HEK293T (cell line): ENCODE data around the gene LURAP1L.

Experiments
- ARNT ChIP-seq: fragments of 450-650 bp; IDR thresholded peaks from 2 replicates; pipeline ENCODE4 v1.6.1; 2017; ENCODE audit warnings: mild to moderate bottlenecking
- CTBP1 ChIP-seq: fragments of 450-650 bp; IDR thresholded peaks from 2 replicates; pipeline ENCODE4 v1.6.1; 2016; ENCODE audit warnings: borderline replicate concordance
- ELF4 ChIP-seq: fragments of 450-650 bp; IDR thresholded peaks from 2 replicates; pipeline ENCODE4 v1.6.1; 2017; ENCODE audit warnings: antibody characterized with exemption
- FOXA1 ChIP-seq: fragments of 450-650 bp; IDR thresholded peaks from 2 replicates; pipeline ENCODE4 v1.6.1; 2016; ENCODE audit warnings: mild to moderate bottlenecking
- FOXK2 ChIP-seq: fragments of 450-650 bp; IDR thresholded peaks from 2 replicates; pipeline ENCODE4 v1.6.1; 2016; ENCODE audit warnings: mild to moderate bottlenecking
- FOXM1 ChIP-seq: fragments of 450-650 bp; IDR thresholded peaks from 2 replicates; pipeline ENCODE4 v1.6.1; 2017; ENCODE audit warnings: mild to moderate bottlenecking, borderline replicate concordance
- HDGF ChIP-seq: fragments of 450-650 bp; IDR thresholded peaks from 2 replicates; pipeline ENCODE4 v1.6.1; 2017; ENCODE audit warnings: antibody characterized with exemption, borderline replicate concordance
- L3MBTL2 ChIP-seq: fragments of 450-650 bp; conservative IDR thresholded peaks from 2 replicates; pipeline ENCODE4 v1.6.1; 2016; ENCODE audit warnings: mild to moderate bottlenecking
- SP1 ChIP-seq: fragments of 450-650 bp; IDR thresholded peaks from 2 replicates; pipeline ENCODE4 v1.6.1; 2017
- SUZ12 ChIP-seq: fragments of 450-650 bp; IDR thresholded peaks from 2 replicates; pipeline ENCODE4 v1.6.1; 2016; ENCODE audit warnings: mild to moderate bottlenecking
- TARDBP ChIP-seq: fragments of 450-650 bp; IDR thresholded peaks from 2 replicates; pipeline ENCODE4 v1.6.1; 2016
- TF ChIP-seq, protein P1 (sequence below): fragments of 450-650 bp; IDR thresholded peaks from 2 replicates; pipeline ENCODE4 v1.6.1; 2016

DNA sequence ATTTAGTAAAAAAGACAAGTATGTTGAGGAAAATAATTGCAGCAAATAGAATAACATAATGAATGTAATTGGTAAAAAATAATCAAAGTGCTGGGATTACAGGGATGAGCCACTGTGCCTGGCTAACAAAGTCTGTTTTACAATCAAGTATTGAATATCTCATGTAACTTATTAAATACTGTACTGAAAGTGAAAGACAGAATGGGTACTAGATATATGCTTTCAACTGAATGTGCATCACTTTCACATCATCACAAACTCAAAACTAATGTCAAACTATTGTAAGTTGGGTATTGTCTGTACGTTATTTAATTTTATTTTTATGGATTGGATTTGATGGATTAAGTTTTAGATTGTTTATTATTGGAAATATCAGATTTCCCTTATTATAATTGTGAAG is 58.9 kb downstream of the LURAP1L start:
- no peak for TF ChIP-seq ELF4
- TF ChIP-seq L3MBTL2: no peak
- no peak for TF ChIP-seq FOXM1
- TF ChIP-seq HDGF: no peak
- TF ChIP-seq SUZ12: no peak
- no peak for TF ChIP-seq FOXA1
- TF ChIP-seq ARNT: no peak
- TF ChIP-seq TARDBP: no peak
- TF ChIP-seq, protein P1, sequence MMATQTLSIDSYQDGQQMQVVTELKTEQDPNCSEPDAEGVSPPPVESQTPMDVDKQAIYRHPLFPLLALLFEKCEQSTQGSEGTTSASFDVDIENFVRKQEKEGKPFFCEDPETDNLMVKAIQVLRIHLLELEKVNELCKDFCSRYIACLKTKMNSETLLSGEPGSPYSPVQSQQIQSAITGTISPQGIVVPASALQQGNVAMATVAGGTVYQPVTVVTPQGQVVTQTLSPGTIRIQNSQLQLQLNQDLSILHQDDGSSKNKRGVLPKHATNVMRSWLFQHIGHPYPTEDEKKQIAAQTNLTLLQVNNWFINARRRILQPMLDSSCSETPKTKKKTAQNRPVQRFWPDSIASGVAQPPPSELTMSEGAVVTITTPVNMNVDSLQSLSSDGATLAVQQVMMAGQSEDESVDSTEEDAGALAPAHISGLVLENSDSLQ: no peak
- no peak for TF ChIP-seq FOXK2
- TF ChIP-seq CTBP1: no peak
- TF ChIP-seq SP1: no peak
